Lower leg skin (tissue), 4 donors: ENCODE measurements around the gene DLGAP1. TPM values are rescaled to one million over a fixed set of nuclear protein-coding genes. Genes with fewer than 3 reads are reported as not detected.

Experiments
- DNase-seq, 2 donors: peaks; one replicate each; pipeline ENCODE4 v3.0.0-alpha.2; 2019; ENCODE audit warnings: low spot score in 2 of 2
- H3K4me3 ChIP-seq: fragments of 200-600 bp; sonication (generic); 2 replicates; pipeline ENCODE4 v1.5.1; 2017; ENCODE audit warnings: mild to moderate bottlenecking, low read depth; ENCODE audit not compliant: poor library complexity, severe bottlenecking
- CTCF ChIP-seq, 3 donors: fragments of 450-650 bp; IDR thresholded peaks; one replicate each; pipeline ENCODE4 v1.5.1; 2016; ENCODE audit warnings: antibody characterized with exemption in 3 of 3, mild to moderate bottlenecking in 3 of 3, moderate library complexity in 2 of 3
- POLR2A ChIP-seq, 2 donors: fragments of 450-650 bp; IDR thresholded peaks; one replicate each; pipeline ENCODE4 v1.6.1; 2016 to 2017; ENCODE audit warnings: antibody characterized with exemption in 2 of 2, mild to moderate bottlenecking in 1 of 2, moderate library complexity in 1 of 2
- WGBS, 2 donors: methylation state at CpG; one replicate each; pipeline ENCODE4 v1.1.5; 2018; 5-methylcytosine and 5-hydroxymethylcytosine counted together
- intact Hi-C: fragments of 100-400 bp; cut with DNase I; formaldehyde crosslinking; loops from one replicate; pipeline ENCODE4 v1.15.0; 2023; ENCODE audit warnings: low total_unique reads
- total RNA-seq, 4 donors: library from RNA; depleted of rRNA; stranded (reverse); fragments of >200 nt; gene quantifications; one replicate each; pipeline ENCODE4 v1.1.0, GENCODE V29; 2016

Gene DLGAP1
- total RNA-seq, 4 donors from 2014 or later = 0.34 to 1.3 (median 0.82) TPM

- DNase-seq = no peak
- intact Hi-C loops = no loop called here
- 76 to 79% methylated on average over 2 of the region's 2 CpGs for WGBS, 2 donors
- no peak for TF ChIP-seq POLR2A (IDR thresholded peaks at IDR 0.05)
- TF ChIP-seq CTCF (IDR thresholded peaks at IDR 0.05) = no peak
- H3K4me3 ChIP-seq = no peak overlapping the region
These were observed 577.4 kb downstream of the DLGAP1 start for GRCh38 chr18:3877678-3878077.

GRCh38 chr18:3875961-3876360 lies 579.1 kb downstream of the DLGAP1 start:
- intact Hi-C loops = no loop called here
- DNase-seq = no peak
- no peak overlapping the region for H3K4me3 ChIP-seq
- WGBS, 2 donors = 48 to 49% methylated on average over 2 of the region's 2 CpGs
- TF ChIP-seq POLR2A (IDR thresholded peaks at IDR 0.05) (no peak), CTCF (IDR thresholded peaks at IDR 0.05) (no peak)

- no peak overlapping the region for H3K4me3 ChIP-seq
- WGBS, 2 donors = 56 to 66% methylated on average over 2 of the region's 2 CpGs
- DNase-seq = no peak
- intact Hi-C loops = no loop called here
- no peak for TF ChIP-seq CTCF (IDR thresholded peaks at IDR 0.05)
- TF ChIP-seq POLR2A (IDR thresholded peaks at IDR 0.05) = no peak
These were observed 579.7 kb downstream of the DLGAP1 start for GRCh38 chr18:3875376-3875775.

- no peak for DNase-seq
- intact Hi-C loops = no loop called here
- no peak for TF ChIP-seq CTCF (IDR thresholded peaks at IDR 0.05)
- no peak for TF ChIP-seq POLR2A (IDR thresholded peaks at IDR 0.05)
- 60 to 70% methylated on average over 3 of the region's 3 CpGs for WGBS, 2 donors
- no peak overlapping the region for H3K4me3 ChIP-seq
These were observed 580.5 kb downstream of the DLGAP1 start for GRCh38 chr18:3874581-3874980.

- no peak for TF ChIP-seq CTCF (IDR thresholded peaks at IDR 0.05)
- TF ChIP-seq POLR2A (IDR thresholded peaks at IDR 0.05) = no peak
- 22 to 27% methylated on average over 7 of the region's 7 CpGs for WGBS, 2 donors
- DNase-seq = no peak
- H3K4me3 ChIP-seq = no peak overlapping the region
- intact Hi-C loops = no loop called here
These were observed 581.0 kb downstream of the DLGAP1 start for GRCh38 chr18:3874125-3874524.

DNA sequence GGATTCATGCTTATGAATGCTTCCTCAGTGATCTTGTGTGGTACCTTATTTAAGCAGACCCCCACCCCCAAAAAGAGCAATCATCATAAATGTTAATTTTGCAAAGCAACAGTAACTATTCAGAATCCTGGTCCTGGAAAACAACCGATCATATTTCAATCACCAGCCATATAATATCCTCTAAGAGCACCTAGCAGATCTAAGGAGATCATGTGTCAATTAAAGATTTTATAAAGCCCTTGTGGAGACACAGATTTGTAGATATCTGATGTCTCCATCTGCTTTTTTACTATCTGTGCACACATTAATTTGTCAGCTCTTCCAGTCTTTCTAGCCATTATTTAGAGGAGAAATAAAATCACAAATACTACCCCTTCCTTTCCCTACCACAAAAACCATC lies 581.4 kb downstream of the DLGAP1 start:
- no peak overlapping the region for H3K4me3 ChIP-seq
- 60 to 62% methylated on average over 1 of the region's 1 CpG for WGBS, 2 donors
- intact Hi-C loops = no loop called here

More for the DNA sequence above, 581.4 kb downstream of the DLGAP1 start:
- DNase-seq = no peak
- TF ChIP-seq CTCF (IDR thresholded peaks at IDR 0.05) (no peak), POLR2A (IDR thresholded peaks at IDR 0.05) (no peak)
